ENCODE results near the gene HTT-AS.

The HTT-AS gene

GRCh38 chr4:3021627-3022026 lies 52.7 kb downstream of the HTT-AS start:
- Histone ChIP-seq H3K4me1 (ENCODE audit: control insufficient read depth in 2 of 2, insufficient read depth in 1 of 2, low read depth in 1 of 2, low read length in 2 of 2) (no peaks in the 10 kb centered on the region), H3K9me3 (replicated peaks in 1 of 2; ENCODE audit: control insufficient read depth in 2 of 2, insufficient read depth in 1 of 2, low read depth in 1 of 2, low read length in 2 of 2) (peaks cover 2 to 7% of the 10 kb centered on the region in 2 donors), H3K27ac (replicated peaks; ENCODE audit: low read length) (no peak overlapping the region), H2AFZ (ENCODE audit: low read length) (no peak overlapping the region), H4K91ac (ENCODE audit: low read depth, low read length, poor library complexity) (no peak overlapping the region), H3K18ac (ENCODE audit: low read length) (no peak overlapping the region), H3K36me3 (replicated peaks in 1 of 2; ENCODE audit: control insufficient read depth in 2 of 2, insufficient read depth in 2 of 2, low read length in 2 of 2) (no peaks in the 10 kb centered on the region), H2BK120ac (ENCODE audit: low read depth, low read length) (no peak overlapping the region), H3K9ac (ENCODE audit: low read depth, low read length, poor library complexity) (no peak overlapping the region), H4K8ac (ENCODE audit: low read depth, low read length) (no peak overlapping the region), H3K4me2 (ENCODE audit: insufficient read depth, low read length, poor library complexity, severe bottlenecking) (no peak overlapping the region), H3K4ac (ENCODE audit: low read length) (no peak overlapping the region), H2BK12ac (ENCODE audit: low read length) (no peak overlapping the region), H3K23ac (ENCODE audit: low read depth, low read length, poor library complexity) (no peak overlapping the region), H3K14ac (ENCODE audit: low read length) (no peak overlapping the region), H3K4me3 (ENCODE audit: low read length in 2 of 2) (no peak overlapping the region), H2AK5ac (ENCODE audit: low read depth, low read length) (no peak overlapping the region), H2BK15ac (ENCODE audit: low read length) (no peak overlapping the region), H3K79me1 (ENCODE audit: low read depth, low read length) (no peaks in the 10 kb centered on the region), H2BK5ac (ENCODE audit: low read length) (no peak overlapping the region), H3K27me3 (ENCODE audit: control insufficient read depth in 3 of 3, insufficient read depth in 3 of 3, low read depth in 1 of 3, low read length in 3 of 3) (no peaks in the 10 kb centered on the region)
- no CpG with 5 or more reads among the region's 8 CpGs for WGBS, 2 donors (ENCODE audit: extremely low coverage in 2 of 2, insufficient read length in 2 of 2, insufficient replicate concordance in 1 of 2)
- no peak for DNase-seq (ENCODE audit: low spot score)

DNA sequence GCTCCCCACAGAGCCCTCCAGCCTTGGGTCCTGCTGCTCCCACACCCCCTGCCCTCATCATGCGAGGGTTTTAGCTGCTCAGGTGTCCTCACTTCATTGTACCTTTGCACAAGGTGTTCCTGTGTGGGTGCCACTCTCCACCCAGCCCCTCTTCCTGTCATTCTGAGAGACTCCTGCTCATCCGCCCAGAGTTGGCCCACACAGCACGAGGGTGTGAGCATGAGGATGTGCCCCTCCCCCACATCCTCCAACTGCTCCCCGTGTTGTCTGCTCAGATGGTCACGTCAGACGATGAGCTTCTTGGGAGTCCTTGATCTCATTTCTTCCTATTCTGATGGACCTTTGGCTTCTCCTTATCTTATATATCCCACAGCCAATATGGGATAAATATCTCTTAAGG lies 53.2 kb downstream of the HTT-AS start:
- no peak overlapping the region for H3K18ac ChIP-seq (ENCODE audit: low read length)
- peaks cover 2 to 7% of the 10 kb centered on the region in 2 donors for H3K9me3 ChIP-seq (replicated peaks in 1 of 2; ENCODE audit: control insufficient read depth in 2 of 2, insufficient read depth in 1 of 2, low read depth in 1 of 2, low read length in 2 of 2)
- peak overlapping the region; percentile 12 for H3K14ac ChIP-seq (ENCODE audit: low read length)
- H2BK12ac ChIP-seq (ENCODE audit: low read length) = no peak overlapping the region
- peak overlapping the region; percentile 10 for H2BK120ac ChIP-seq (ENCODE audit: low read depth, low read length)
- no peak overlapping the region for H2BK15ac ChIP-seq (ENCODE audit: low read length)
- no CpG with 5 or more reads among the region's 6 CpGs for WGBS, 2 donors (ENCODE audit: extremely low coverage in 2 of 2, insufficient read length in 2 of 2, insufficient replicate concordance in 1 of 2)
- no peak overlapping the region for H4K91ac ChIP-seq (ENCODE audit: low read depth, low read length, poor library complexity)
- H2AK5ac ChIP-seq (ENCODE audit: low read depth, low read length) = no peak overlapping the region
- H3K27ac ChIP-seq (replicated peaks; ENCODE audit: low read length) = no peak overlapping the region
- H3K4me3 ChIP-seq (ENCODE audit: low read length in 2 of 2) = no peak overlapping the region
- H3K9ac ChIP-seq (ENCODE audit: low read depth, low read length, poor library complexity) = no peak overlapping the region
- H3K4me1 ChIP-seq (ENCODE audit: control insufficient read depth in 2 of 2, insufficient read depth in 1 of 2, low read depth in 1 of 2, low read length in 2 of 2) = no peaks in the 10 kb centered on the region
- no peak overlapping the region for H4K8ac ChIP-seq (ENCODE audit: low read depth, low read length)
- no peaks in the 10 kb centered on the region for H3K27me3 ChIP-seq (ENCODE audit: control insufficient read depth in 3 of 3, insufficient read depth in 3 of 3, low read depth in 1 of 3, low read length in 3 of 3)
- DNase-seq (ENCODE audit: low spot score) = no peak
- no peak overlapping the region for H2BK5ac ChIP-seq (ENCODE audit: low read length)
- no peaks in the 10 kb centered on the region for H3K79me1 ChIP-seq (ENCODE audit: low read depth, low read length)
- H2AFZ ChIP-seq (ENCODE audit: low read length) = no peak overlapping the region
- H3K4ac ChIP-seq (ENCODE audit: low read length) = no peak overlapping the region
- peak overlapping the region; percentile 68 for H3K23ac ChIP-seq (ENCODE audit: low read depth, low read length, poor library complexity)
- H3K36me3 ChIP-seq (replicated peaks in 1 of 2; ENCODE audit: control insufficient read depth in 2 of 2, insufficient read depth in 2 of 2, low read length in 2 of 2) = no peaks in the 10 kb centered on the region
- no peak overlapping the region for H3K4me2 ChIP-seq (ENCODE audit: insufficient read depth, low read length, poor library complexity, severe bottlenecking)

DNA sequence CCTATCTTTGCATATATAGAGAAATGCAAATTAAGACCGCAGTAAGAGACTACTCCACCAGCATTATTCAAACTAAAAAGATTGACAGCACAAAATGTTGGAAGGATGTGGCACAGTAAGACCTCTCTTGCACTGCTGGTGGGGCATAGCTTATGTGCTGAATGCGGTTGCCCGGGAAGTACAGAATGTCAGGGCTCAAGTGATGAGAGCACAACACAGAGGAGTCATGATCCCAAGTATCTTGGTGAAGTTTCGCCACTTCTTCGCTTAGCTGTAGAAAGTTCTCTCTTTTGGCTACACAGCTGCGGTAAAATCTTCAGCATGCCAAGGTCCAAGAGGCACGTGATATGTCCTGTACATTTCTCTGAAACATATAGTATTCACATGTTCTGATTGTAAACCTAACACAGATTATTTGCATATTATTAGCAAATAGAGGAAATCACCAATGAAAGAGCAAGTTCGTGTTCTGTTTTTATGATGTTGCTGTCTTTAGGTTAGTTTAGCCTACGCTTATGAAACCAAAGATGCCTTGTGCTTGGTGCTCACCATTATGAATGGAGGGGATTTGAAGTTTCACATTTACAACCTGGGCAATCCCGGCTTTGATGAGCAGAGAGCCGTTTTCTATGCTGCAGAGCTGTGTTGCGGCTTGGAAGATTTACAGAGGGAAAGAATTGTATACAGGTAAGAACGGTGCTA lies 55.0 kb downstream of the HTT-AS start:
- Histone ChIP-seq H2BK120ac (ENCODE audit: low read depth, low read length) (no peak overlapping the region), H4K8ac (ENCODE audit: low read depth, low read length) (no peak overlapping the region), H3K4ac (ENCODE audit: low read length) (no peak overlapping the region), H3K4me3 (ENCODE audit: low read length in 2 of 2) (no peak overlapping the region), H3K9me3 (replicated peaks in 1 of 2; ENCODE audit: control insufficient read depth in 2 of 2, insufficient read depth in 1 of 2, low read depth in 1 of 2, low read length in 2 of 2) (peaks cover 2 to 7% of the 10 kb centered on the region in 2 donors), H3K27ac (replicated peaks; ENCODE audit: low read length) (no peak overlapping the region), H3K36me3 (replicated peaks in 1 of 2; ENCODE audit: control insufficient read depth in 2 of 2, insufficient read depth in 2 of 2, low read length in 2 of 2) (no peaks in the 10 kb centered on the region), H2AFZ (ENCODE audit: low read length) (no peak overlapping the region), H3K23ac (ENCODE audit: low read depth, low read length, poor library complexity) (no peak overlapping the region), H3K14ac (ENCODE audit: low read length) (no peak overlapping the region), H2BK15ac (ENCODE audit: low read length) (no peak overlapping the region), H4K91ac (ENCODE audit: low read depth, low read length, poor library complexity) (no peak overlapping the region), H3K4me1 (ENCODE audit: control insufficient read depth in 2 of 2, insufficient read depth in 1 of 2, low read depth in 1 of 2, low read length in 2 of 2) (no peaks in the 10 kb centered on the region), H3K79me1 (ENCODE audit: low read depth, low read length) (no peaks in the 10 kb centered on the region), H2AK5ac (ENCODE audit: low read depth, low read length) (no peak overlapping the region), H3K27me3 (ENCODE audit: control insufficient read depth in 3 of 3, insufficient read depth in 3 of 3, low read depth in 1 of 3, low read length in 3 of 3) (no peaks in the 10 kb centered on the region), H3K4me2 (ENCODE audit: insufficient read depth, low read length, poor library complexity, severe bottlenecking) (no peak overlapping the region), H2BK12ac (ENCODE audit: low read length) (no peak overlapping the region), H3K18ac (ENCODE audit: low read length) (no peak overlapping the region), H2BK5ac (ENCODE audit: low read length) (no peak overlapping the region), H3K9ac (ENCODE audit: low read depth, low read length, poor library complexity) (no peak overlapping the region)
- DNase-seq (ENCODE audit: low spot score) = no peak
- no CpG with 5 or more reads among the region's 13 CpGs for WGBS, 2 donors (ENCODE audit: extremely low coverage in 2 of 2, insufficient read length in 2 of 2, insufficient replicate concordance in 1 of 2)

GRCh38 chr4:3017504-3017903 lies 56.8 kb downstream of the HTT-AS start:
- H2AK5ac ChIP-seq (ENCODE audit: low read depth, low read length) = no peak overlapping the region
- no peak overlapping the region for H2BK15ac ChIP-seq (ENCODE audit: low read length)
- no peak overlapping the region for H3K9ac ChIP-seq (ENCODE audit: low read depth, low read length, poor library complexity)
- no peak overlapping the region for H3K4me3 ChIP-seq (ENCODE audit: low read length in 2 of 2)
- no peak overlapping the region for H4K8ac ChIP-seq (ENCODE audit: low read depth, low read length)
- H3K27ac ChIP-seq (replicated peaks; ENCODE audit: low read length) = no peak overlapping the region
- no peak overlapping the region for H4K91ac ChIP-seq (ENCODE audit: low read depth, low read length, poor library complexity)
- H2BK12ac ChIP-seq (ENCODE audit: low read length) = no peak overlapping the region
- H3K36me3 ChIP-seq (replicated peaks in 1 of 2; ENCODE audit: control insufficient read depth in 2 of 2, insufficient read depth in 2 of 2, low read length in 2 of 2) = no peaks in the 10 kb centered on the region
- no peaks in the 10 kb centered on the region for H3K79me1 ChIP-seq (ENCODE audit: low read depth, low read length)
- H3K18ac ChIP-seq (ENCODE audit: low read length) = no peak overlapping the region
- H3K14ac ChIP-seq (ENCODE audit: low read length) = no peak overlapping the region
- H2BK120ac ChIP-seq (ENCODE audit: low read depth, low read length) = no peak overlapping the region
- no peak overlapping the region for H2AFZ ChIP-seq (ENCODE audit: low read length)
- H3K27me3 ChIP-seq (ENCODE audit: control insufficient read depth in 3 of 3, insufficient read depth in 3 of 3, low read depth in 1 of 3, low read length in 3 of 3) = no peaks in the 10 kb centered on the region
- no peak overlapping the region for H3K23ac ChIP-seq (ENCODE audit: low read depth, low read length, poor library complexity)
- WGBS, 2 donors (ENCODE audit: extremely low coverage in 2 of 2, insufficient read length in 2 of 2, insufficient replicate concordance in 1 of 2) = no CpG with 5 or more reads among the region's 4 CpGs
- H3K4ac ChIP-seq (ENCODE audit: low read length) = no peak overlapping the region
- H3K4me1 ChIP-seq (ENCODE audit: control insufficient read depth in 2 of 2, insufficient read depth in 1 of 2, low read depth in 1 of 2, low read length in 2 of 2) = no peaks in the 10 kb centered on the region
- no peak overlapping the region for H3K4me2 ChIP-seq (ENCODE audit: insufficient read depth, low read length, poor library complexity, severe bottlenecking)
- no peak overlapping the region for H2BK5ac ChIP-seq (ENCODE audit: low read length)
- H3K9me3 ChIP-seq (replicated peaks in 1 of 2; ENCODE audit: control insufficient read depth in 2 of 2, insufficient read depth in 1 of 2, low read depth in 1 of 2, low read length in 2 of 2) = no peaks in the 10 kb centered on the region
- no peak for DNase-seq (ENCODE audit: low spot score)
